ENCODE data around the gene CCL27.

DNA sequence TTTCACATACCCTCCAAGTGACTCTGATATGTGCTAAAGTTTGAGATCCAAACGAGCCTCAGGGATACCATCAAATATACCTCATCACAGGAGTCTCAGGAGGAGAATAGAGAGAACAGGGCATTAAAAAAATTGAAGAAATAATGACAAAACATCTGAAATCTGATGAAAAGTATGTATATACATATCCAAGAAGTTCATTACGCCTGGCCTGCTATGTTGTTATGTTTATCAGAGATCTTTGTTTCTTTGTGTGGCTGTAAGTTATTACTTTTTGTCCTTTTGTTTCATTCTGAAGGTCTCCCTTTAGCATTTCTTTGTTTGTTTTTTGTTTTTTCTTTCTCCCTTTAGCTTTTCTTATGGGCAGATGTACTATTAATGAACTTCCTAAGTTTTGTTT, 31.1 kb upstream of the CCL27 start:
- TF ChIP-seq GATA2 (IDR thresholded peaks at IDR 0.05; ENCODE audit: low read depth, low read length) (no peak), GATA3 (IDR thresholded peaks at IDR 0.05; ENCODE audit: low read depth, low read length) (no peak)
